ENCODE results near the gene LRP6. TPM values are rescaled to one million over a fixed set of nuclear protein-coding genes. Genes with fewer than 3 reads are reported as not detected.

The LRP6 gene
- total RNA-seq, 2 donors from 2014 or later: 1.8 to 2.0 TPM

- ATAC-seq: no peak
- Mint-ChIP-seq H3K4me1 (peaks cover 5% of the 10 kb centered on the region), H3K36me3 (ENCODE audit: low read depth) (no peaks in the 10 kb centered on the region), H3K27me3 (peaks cover 18% of the 10 kb centered on the region), H3K27ac (no peak overlapping the region), H3K4me3 (no peak overlapping the region)
- no peak for DNase-seq
- H3K9me3 ChIP-seq (ENCODE audit: control insufficient read depth, low read length, poor library complexity, severe bottlenecking): no peaks in the 10 kb centered on the region
These were observed 47.2 kb downstream of the LRP6 start for GRCh38 chr12:12219664-12220063.

- Mint-ChIP-seq H3K36me3 (ENCODE audit: low read depth) (no peaks in the 10 kb centered on the region), H3K4me1 (peaks cover 7% of the 10 kb centered on the region), H3K4me3 (no peak overlapping the region), H3K27me3 (peaks cover 19% of the 10 kb centered on the region), H3K27ac (no peak overlapping the region)
- DNase-seq (no peak), ATAC-seq (no peak)
- no peaks in the 10 kb centered on the region for H3K9me3 ChIP-seq (ENCODE audit: control insufficient read depth, low read length, poor library complexity, severe bottlenecking)
These were observed 49.9 kb downstream of the LRP6 start for GRCh38 chr12:12217018-12217359.

GRCh38 chr12:12216349-12217017, 50.4 kb downstream of the LRP6 start:
- H3K4me1 Mint-ChIP-seq: peaks cover 7% of the 10 kb centered on the region
- no peak overlapping the region for H3K4me3 Mint-ChIP-seq
- ATAC-seq: no peak
- no peaks in the 10 kb centered on the region for H3K36me3 Mint-ChIP-seq (ENCODE audit: low read depth)
- H3K9me3 ChIP-seq (ENCODE audit: control insufficient read depth, low read length, poor library complexity, severe bottlenecking): no peaks in the 10 kb centered on the region
- H3K27ac Mint-ChIP-seq: no peak overlapping the region
- peaks cover 18% of the 10 kb centered on the region for H3K27me3 Mint-ChIP-seq
- DNase-seq: no peak

GRCh38 chr12:12214635-12215131, 52.2 kb downstream of the LRP6 start:
- no peak for DNase-seq
- no peaks in the 10 kb centered on the region for H3K9me3 ChIP-seq (ENCODE audit: control insufficient read depth, low read length, poor library complexity, severe bottlenecking)
- peaks cover 9% of the 10 kb centered on the region for H3K27me3 Mint-ChIP-seq
- H3K36me3 Mint-ChIP-seq (ENCODE audit: low read depth): no peaks in the 10 kb centered on the region
- peaks cover 15% of the 10 kb centered on the region for H3K4me1 Mint-ChIP-seq
- ATAC-seq: no peak
- H3K27ac Mint-ChIP-seq: no peak overlapping the region
- no peak overlapping the region for H3K4me3 Mint-ChIP-seq

GRCh38 chr12:12214201-12214600, 52.6 kb downstream of the LRP6 start:
- Mint-ChIP-seq H3K36me3 (ENCODE audit: low read depth) (no peaks in the 10 kb centered on the region), H3K4me3 (no peak overlapping the region), H3K27me3 (peaks cover 9% of the 10 kb centered on the region), H3K27ac (no peak overlapping the region), H3K4me1 (peaks cover 15% of the 10 kb centered on the region)
- no peak for DNase-seq
- no peaks in the 10 kb centered on the region for H3K9me3 ChIP-seq (ENCODE audit: control insufficient read depth, low read length, poor library complexity, severe bottlenecking)
- ATAC-seq: no peak

GRCh38 chr12:12212769-12213168, 54.1 kb downstream of the LRP6 start:
- Mint-ChIP-seq H3K4me3 (no peak overlapping the region), H3K27me3 (peaks cover 9% of the 10 kb centered on the region), H3K4me1 (peaks cover 15% of the 10 kb centered on the region), H3K36me3 (ENCODE audit: low read depth) (no peaks in the 10 kb centered on the region), H3K27ac (no peak overlapping the region)
- ATAC-seq (no peak), DNase-seq (no peak)
- H3K9me3 ChIP-seq (ENCODE audit: control insufficient read depth, low read length, poor library complexity, severe bottlenecking): no peaks in the 10 kb centered on the region

GRCh38 chr12:12210983-12211382, 55.9 kb downstream of the LRP6 start:
- DNase-seq (no peak), ATAC-seq (peak; percentile 83)
- H3K27me3 Mint-ChIP-seq: peaks cover 9% of the 10 kb centered on the region
- no peaks in the 10 kb centered on the region for H3K9me3 ChIP-seq (ENCODE audit: control insufficient read depth, low read length, poor library complexity, severe bottlenecking)
- H3K36me3 Mint-ChIP-seq (ENCODE audit: low read depth): no peaks in the 10 kb centered on the region
- peak overlapping the region; percentile 39 for H3K27ac Mint-ChIP-seq
- H3K4me3 Mint-ChIP-seq: peak overlapping the region; percentile 25
- peaks cover 15% of the 10 kb centered on the region for H3K4me1 Mint-ChIP-seq

- Mint-ChIP-seq H3K27me3 (peaks cover 9% of the 10 kb centered on the region), H3K4me3 (peak overlapping the region; percentile 25), H3K36me3 (ENCODE audit: low read depth) (no peaks in the 10 kb centered on the region), H3K27ac (peak overlapping the region; percentile 39), H3K4me1 (peaks cover 15% of the 10 kb centered on the region)
- no peaks in the 10 kb centered on the region for H3K9me3 ChIP-seq (ENCODE audit: control insufficient read depth, low read length, poor library complexity, severe bottlenecking)
- DNase-seq (no peak), ATAC-seq (no peak)
These were observed 56.4 kb downstream of the LRP6 start for GRCh38 chr12:12210416-12210815.

GRCh38 chr12:12209675-12210074, 57.2 kb downstream of the LRP6 start:
- DNase-seq: no peak
- H3K9me3 ChIP-seq (ENCODE audit: control insufficient read depth, low read length, poor library complexity, severe bottlenecking): no peaks in the 10 kb centered on the region
- Mint-ChIP-seq H3K27me3 (peaks cover 5% of the 10 kb centered on the region), H3K4me3 (no peak overlapping the region), H3K36me3 (ENCODE audit: low read depth) (no peaks in the 10 kb centered on the region), H3K27ac (no peak overlapping the region), H3K4me1 (peaks cover 12% of the 10 kb centered on the region)
- ATAC-seq: no peak

- no peak for ATAC-seq
- H3K9me3 ChIP-seq (ENCODE audit: control insufficient read depth, low read length, poor library complexity, severe bottlenecking): no peaks in the 10 kb centered on the region
- Mint-ChIP-seq H3K27me3 (peaks cover 4% of the 10 kb centered on the region), H3K4me3 (no peak overlapping the region), H3K4me1 (peaks cover 12% of the 10 kb centered on the region), H3K27ac (no peak overlapping the region), H3K36me3 (ENCODE audit: low read depth) (no peaks in the 10 kb centered on the region)
- no peak for DNase-seq
These were observed 57.8 kb downstream of the LRP6 start for GRCh38 chr12:12209043-12209442.

- H3K27me3 Mint-ChIP-seq: peaks cover 4% of the 10 kb centered on the region
These were observed 59.1 kb downstream of the LRP6 start for GRCh38 chr12:12207746-12208145.

GRCh38 chr12:12206776-12207388, 60.0 kb downstream of the LRP6 start:
- ATAC-seq (no peak), DNase-seq (no peak)
- Mint-ChIP-seq H3K27me3 (peaks cover 4% of the 10 kb centered on the region), H3K36me3 (ENCODE audit: low read depth) (peaks cover 2% of the 10 kb centered on the region), H3K27ac (no peak overlapping the region), H3K4me1 (peaks cover 13% of the 10 kb centered on the region), H3K4me3 (no peak overlapping the region)
- no peaks in the 10 kb centered on the region for H3K9me3 ChIP-seq (ENCODE audit: control insufficient read depth, low read length, poor library complexity, severe bottlenecking)

More at GRCh38 chr12:12207746-12208145, 59.1 kb downstream of the LRP6 start:
- no peak for ATAC-seq
- H3K9me3 ChIP-seq (ENCODE audit: control insufficient read depth, low read length, poor library complexity, severe bottlenecking): no peaks in the 10 kb centered on the region
- Mint-ChIP-seq H3K36me3 (ENCODE audit: low read depth) (peaks cover under 1% of the 10 kb centered on the region), H3K4me3 (no peak overlapping the region), H3K27ac (no peak overlapping the region), H3K4me1 (peaks cover 13% of the 10 kb centered on the region)
- no peak for DNase-seq

- Mint-ChIP-seq H3K36me3 (ENCODE audit: low read depth) (peaks cover 9% of the 10 kb centered on the region), H3K27me3 (peaks cover 5% of the 10 kb centered on the region), H3K27ac (no peak overlapping the region), H3K4me3 (no peak overlapping the region), H3K4me1 (peaks cover 2% of the 10 kb centered on the region)
- ATAC-seq (no peak), DNase-seq (no peak)
- no peaks in the 10 kb centered on the region for H3K9me3 ChIP-seq (ENCODE audit: control insufficient read depth, low read length, poor library complexity, severe bottlenecking)
These were observed 64.1 kb downstream of the LRP6 start for GRCh38 chr12:12202747-12203146.

GRCh38 chr12:12202105-12202504, 64.7 kb downstream of the LRP6 start:
- peaks cover 2% of the 10 kb centered on the region for H3K4me1 Mint-ChIP-seq
- H3K4me3 Mint-ChIP-seq: no peak overlapping the region
- DNase-seq (no peak), ATAC-seq (no peak)
- H3K27me3 Mint-ChIP-seq: peaks cover 5% of the 10 kb centered on the region
- H3K9me3 ChIP-seq (ENCODE audit: control insufficient read depth, low read length, poor library complexity, severe bottlenecking): no peaks in the 10 kb centered on the region
- H3K36me3 Mint-ChIP-seq (ENCODE audit: low read depth): peaks cover 9% of the 10 kb centered on the region
- H3K27ac Mint-ChIP-seq: no peak overlapping the region

All from T-helper 17 cell (primary cell).